Activated gamma-delta T cell treated with Interleukin-2 at 50 U/mL for 16 hours (primary cell): ENCODE measurements around the gene SLC38A10.

ENCODE experiments used
- DNase-seq: peaks from one replicate; pipeline ENCODE4 v3.0.0-alpha.2; 2020

SLC38A10 gene

DNA sequence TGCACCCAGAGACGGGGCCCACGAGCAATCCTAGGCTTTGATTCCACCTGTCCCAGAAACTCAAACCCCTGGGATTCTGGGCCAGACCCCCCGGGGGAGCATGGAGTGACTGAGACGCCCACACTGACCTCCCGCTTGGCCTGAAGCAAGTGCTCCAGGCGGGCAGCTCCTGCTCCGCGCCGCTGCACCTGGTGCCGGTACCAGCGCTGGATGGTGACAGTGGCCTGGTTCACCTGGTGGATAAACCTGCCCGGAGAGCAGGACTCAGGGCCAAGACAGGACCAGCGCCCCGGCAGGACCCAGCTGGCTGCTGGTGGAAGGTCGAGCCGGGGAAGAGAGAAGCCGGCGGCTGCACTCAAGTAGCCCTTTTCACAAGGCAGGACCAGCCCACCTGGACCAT is 94.9 kb downstream of the SLC38A10 start:
- DNase-seq: no peak

DNA sequence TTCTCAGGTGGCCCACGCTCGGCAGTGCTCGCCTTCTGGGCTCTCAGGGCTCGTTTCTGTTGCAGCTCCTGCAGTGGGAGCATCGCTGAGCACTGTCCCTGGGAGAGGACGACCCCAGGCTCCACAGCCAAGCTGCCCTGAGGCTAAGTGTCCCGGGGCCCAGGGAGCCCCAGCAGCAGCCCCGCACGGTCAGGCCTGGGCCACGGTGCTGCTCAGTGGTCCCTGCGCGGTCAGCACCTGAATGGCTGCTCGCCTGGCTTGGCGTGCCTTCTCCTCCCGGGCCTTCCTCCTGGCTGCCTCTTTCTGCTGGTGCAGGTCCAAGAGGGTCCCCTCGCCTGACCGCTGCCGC is 95.7 kb downstream of the SLC38A10 start:
- no peak for DNase-seq

DNA sequence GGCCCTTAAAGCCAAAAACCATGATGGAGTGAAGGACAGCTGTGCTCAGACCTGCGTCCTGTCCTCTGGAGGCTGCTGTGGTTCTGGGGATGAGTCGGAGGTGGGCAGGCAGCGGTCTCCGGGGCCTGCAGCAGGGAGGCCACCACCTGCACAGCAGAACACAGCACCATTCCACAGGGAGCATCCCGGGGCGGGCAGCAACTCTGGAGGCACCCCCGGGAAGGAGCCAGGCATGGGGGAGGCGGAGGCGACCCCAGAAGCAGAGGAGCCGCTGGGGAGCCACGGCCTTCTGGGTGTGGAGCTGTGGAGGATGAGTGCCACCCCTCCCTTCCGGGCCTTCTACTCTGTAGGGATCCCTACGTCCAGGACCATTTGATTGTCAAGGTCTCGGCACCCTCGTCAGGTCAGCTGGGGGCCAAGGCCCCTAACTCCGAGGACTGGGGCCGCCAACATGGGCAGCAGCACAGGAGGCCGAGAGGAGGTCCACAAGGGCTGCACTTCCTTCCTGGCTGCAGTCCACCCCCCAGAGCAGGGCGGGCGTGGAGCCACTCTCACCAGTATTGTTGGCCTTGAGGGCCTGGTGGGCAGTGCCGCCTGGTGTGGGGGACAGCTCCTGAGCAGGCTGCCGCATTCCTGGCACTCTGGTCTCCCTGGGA is 96.2 kb downstream of the SLC38A10 start:
- DNase-seq: no peak

DNA sequence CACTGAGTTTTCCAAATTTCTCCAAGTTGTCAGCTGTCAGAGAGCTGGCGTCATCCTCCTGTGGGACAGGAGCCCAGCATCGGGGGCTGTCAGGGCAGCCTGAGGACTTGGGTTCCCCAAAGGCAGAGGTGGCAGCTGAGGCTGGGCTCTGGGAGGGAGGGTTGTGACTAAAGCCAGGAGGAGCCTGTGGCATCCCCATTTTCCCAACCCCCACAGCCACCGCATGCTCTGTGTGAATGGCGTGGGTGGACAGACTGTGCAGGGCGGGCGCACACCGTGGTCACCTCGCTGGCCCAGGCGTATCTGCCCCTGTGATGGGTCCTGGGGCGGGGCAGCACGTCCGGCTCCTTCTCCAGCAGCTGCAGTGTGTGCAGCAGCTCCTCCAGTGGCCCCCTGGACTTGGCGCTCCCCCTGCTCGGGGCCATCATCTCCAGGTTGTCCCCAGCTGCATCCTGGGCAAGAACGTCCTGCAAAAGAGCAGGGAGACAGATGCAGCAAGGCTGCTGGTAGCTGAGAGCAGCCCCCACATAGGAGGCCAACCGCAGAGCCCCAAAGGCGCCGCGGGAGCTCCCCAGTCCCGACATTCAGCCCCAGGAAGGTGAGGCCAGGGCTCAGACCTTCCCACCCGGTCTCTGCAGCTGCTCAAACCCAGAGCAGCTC is 97.1 kb downstream of the SLC38A10 start:
- no peak for DNase-seq

DNA sequence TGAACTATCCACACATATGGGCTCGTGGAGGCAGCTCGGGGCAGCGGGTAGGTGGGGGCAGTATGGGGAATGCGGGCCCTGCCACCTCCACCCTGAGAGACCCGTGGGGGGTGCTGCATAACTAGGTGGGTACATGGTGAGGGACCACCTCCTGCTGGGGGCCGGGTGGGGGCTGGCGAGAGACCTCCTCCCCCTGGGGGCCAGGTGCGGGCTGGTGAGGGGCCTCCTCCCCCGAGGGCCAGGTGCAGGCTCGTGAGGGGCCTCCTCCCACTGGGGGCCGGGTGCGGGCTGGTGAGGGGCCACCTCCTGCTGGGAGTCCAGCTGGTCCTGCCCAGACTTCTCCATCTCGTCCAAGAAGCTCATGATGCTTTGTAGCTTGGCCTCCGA is 97.7 kb downstream of the SLC38A10 start:
- DNase-seq: no peak

DNA sequence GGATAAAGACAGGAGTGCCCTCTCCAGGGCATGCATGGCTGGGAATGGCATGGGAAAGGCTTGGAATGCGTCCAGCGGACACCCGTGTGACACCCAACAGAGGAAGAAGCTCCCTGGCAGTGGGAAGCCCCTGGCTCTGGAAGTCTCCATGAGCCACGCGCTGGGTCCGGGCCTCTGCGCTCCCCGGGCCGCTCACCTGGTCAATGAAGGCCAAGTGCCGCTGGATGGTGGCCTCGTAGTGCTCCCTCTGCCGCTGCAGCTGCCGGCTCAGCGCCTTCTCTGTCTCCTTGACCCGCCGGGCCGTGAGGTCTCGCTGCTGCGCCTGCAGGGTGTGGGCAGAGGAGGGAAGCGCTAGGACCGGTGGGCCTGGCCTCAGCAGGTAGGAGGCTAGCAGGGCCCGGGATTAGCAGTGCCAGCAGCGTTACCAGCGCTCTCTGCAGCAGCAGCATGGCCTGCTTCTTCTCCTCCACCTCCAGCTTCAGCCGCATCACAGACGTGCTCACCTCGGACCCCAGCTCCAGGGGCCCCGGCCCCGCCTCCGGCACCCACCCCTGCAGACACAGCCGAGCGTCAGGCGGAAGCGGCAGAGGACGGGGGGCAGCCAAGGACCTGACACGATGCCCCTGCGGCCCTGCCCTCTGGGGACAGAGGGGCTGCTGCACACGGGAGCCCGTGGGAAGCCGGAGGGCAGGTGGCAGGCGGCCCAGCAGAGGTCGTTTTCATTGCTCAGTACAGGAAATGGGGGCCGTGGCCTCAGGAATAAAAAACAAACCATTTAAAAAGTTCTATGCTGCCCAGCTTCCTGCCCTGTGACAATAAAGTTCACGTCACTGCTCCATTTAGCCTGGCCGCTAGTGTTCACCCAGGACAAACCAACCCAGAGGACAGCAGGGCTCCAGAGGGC is 98.3 kb downstream of the SLC38A10 start:
- no peak for DNase-seq

DNA sequence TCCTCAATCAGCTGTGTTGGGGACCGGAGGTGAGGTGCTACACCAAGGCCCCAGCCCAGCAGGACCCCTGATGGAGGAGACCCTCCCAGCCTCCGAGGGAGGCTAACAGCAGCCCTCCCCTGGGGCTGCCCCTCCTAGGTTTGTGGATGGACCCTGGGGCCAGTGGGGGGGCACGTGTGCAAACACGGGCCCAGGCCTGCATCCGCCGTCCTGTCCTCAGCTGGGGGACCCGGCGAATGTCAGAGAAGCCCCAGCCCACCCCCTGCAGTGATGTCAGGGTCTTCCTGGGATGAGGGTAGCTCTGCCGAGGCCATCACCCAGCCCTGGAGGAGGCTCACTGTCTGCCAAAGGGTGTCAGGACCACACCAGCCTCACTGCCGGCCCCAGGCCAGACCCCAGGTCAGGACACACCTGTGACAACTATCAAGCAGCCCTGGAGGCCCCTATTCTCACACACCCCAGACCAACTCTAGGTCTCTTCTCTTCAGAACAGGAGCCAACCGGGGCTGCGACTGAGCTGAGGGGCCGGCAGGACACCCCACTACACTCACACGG is 99.1 kb downstream of the SLC38A10 start:
- DNase-seq: no peak
